ENCODE measurements around the gene DDIT3.

DDIT3 gene

GRCh38 chr12:57487055-57487596 is 33.2 kb downstream of the DDIT3 start:
- TF ChIP-seq CTCF (IDR thresholded peaks at IDR 0.05; ENCODE audit: control extremely low read depth, extremely low read depth, low read depth, missing control alignments) = no peak
- ChIA-PET POLR2A (no interaction called here), CTCF (interaction anchor here (0.9 to 2.3 kb wide), 6 partner anchors 10 to 274 kb away, joined by 3 to 9 read pairs (median 3); no protein-coding TSS in a partner anchor)
- no peak for DNase-seq (ENCODE audit: extremely low spot score)

GRCh38 chr12:57485695-57486094 is 34.6 kb downstream of the DDIT3 start:
- ChIA-PET POLR2A (no interaction called here), CTCF (interaction anchor here (0.9 to 2.3 kb wide), 5 partner anchors 20 to 98 kb away, joined by 3 to 9 read pairs (median 5); partner anchors contain the start of gene GLI1)
- TF ChIP-seq CTCF (IDR thresholded peaks at IDR 0.05; ENCODE audit: control extremely low read depth, extremely low read depth, low read depth, missing control alignments) = no peak
- DNase-seq (ENCODE audit: extremely low spot score) = no peak

GRCh38 chr12:57483466-57483865 is 36.8 kb downstream of the DDIT3 start:
- no peak for DNase-seq (ENCODE audit: extremely low spot score)
- ChIA-PET POLR2A (interaction anchor here (0.6 kb wide), 1 partner anchor 10 kb away, joined by 3 read pairs; no protein-coding TSS in a partner anchor), CTCF (interaction anchor here (10.6 to 11.0 kb wide), 2 partner anchors 21 to 29 kb away, joined by 72 to 171 read pairs; partner anchors contain the start of genes GLI1 and INHBE)
- no peak for TF ChIP-seq CTCF (IDR thresholded peaks at IDR 0.05; ENCODE audit: control extremely low read depth, extremely low read depth, low read depth, missing control alignments)

- TF ChIP-seq CTCF (IDR thresholded peaks at IDR 0.05; ENCODE audit: control extremely low read depth, extremely low read depth, low read depth, missing control alignments) = no peak
- DNase-seq (ENCODE audit: extremely low spot score) = no peak
- ChIA-PET POLR2A (no interaction called here), CTCF (interaction anchor here (10.6 to 11.0 kb wide), 2 partner anchors 19 to 28 kb away, joined by 72 to 171 read pairs; partner anchors contain the start of genes GLI1 and INHBE)
Measured at GRCh38 chr12:57481671-57482070, 38.6 kb downstream of the DDIT3 start.

- no peak for TF ChIP-seq CTCF (IDR thresholded peaks at IDR 0.05; ENCODE audit: control extremely low read depth, extremely low read depth, low read depth, missing control alignments)
- POLR2A ChIA-PET = interaction anchor here (0.5 to 2.1 kb wide), 5 partner anchors 15 to 1146 kb away, joined by 3 to 5 read pairs (median 5); partner anchors contain the start of genes DDIT3, GLI1 and PAN2
Measured at GRCh38 chr12:57479376-57480115, 40.8 kb downstream of the DDIT3 start, which contains the start of gene ARHGAP9. Gene ARHGAP9, minus strand, starts transcription at chr12:57479866. Its CDS starts 460 bp downstream, at chr12:57479406.

GRCh38 chr12:57479043-57479375 is 41.3 kb downstream of the DDIT3 start:
- CTCF ChIA-PET = interaction anchor here (1.7 to 11.0 kb wide), 4 partner anchors 17 to 172 kb away, joined by 4 to 171 read pairs (median 39); partner anchors contain the start of genes B4GALNT1, GLI1 and INHBE
- DNase-seq (ENCODE audit: extremely low spot score) = no peak
- POLR2A ChIA-PET = interaction anchor here (2.1 kb wide), 1 partner anchor 20 kb away, joined by 5 read pairs; the partner anchor contains the start of gene GLI1
- TF ChIP-seq CTCF (IDR thresholded peaks at IDR 0.05; ENCODE audit: control extremely low read depth, extremely low read depth, low read depth, missing control alignments) = peak; percentile 7

More at GRCh38 chr12:57479376-57480115, 40.8 kb downstream of the DDIT3 start, which contains the start of gene ARHGAP9:
- peak; percentile 69 for DNase-seq (ENCODE audit: extremely low spot score)
- CTCF ChIA-PET = interaction anchor here (1.7 to 11.0 kb wide), 4 partner anchors 17 to 172 kb away, joined by 4 to 171 read pairs (median 39); partner anchors contain the start of genes B4GALNT1, GLI1 and INHBE

All from GM10248 (cell line).